Ishikawa (cell line): ENCODE data around the gene KLHL5.

Experiments
- CEBPB ChIP-seq: IDR thresholded peaks from 2 replicates; pipeline ENCODE4 v1.6.1; 2012
- EGR1 ChIP-seq: IDR thresholded peaks from 2 replicates; pipeline ENCODE4 v1.6.1; 2012
- EP300 ChIP-seq: IDR thresholded peaks from 2 replicates; pipeline ENCODE4 v1.6.1; 2012; ENCODE audit warnings: borderline replicate concordance
- FOXM1 ChIP-seq: IDR thresholded peaks from 2 replicates; pipeline ENCODE4 v1.6.1; 2012; ENCODE audit warnings: low read depth, borderline replicate concordance
- MAX ChIP-seq: IDR thresholded peaks from 2 replicates; pipeline ENCODE4 v1.6.1; 2012
- RAD21 ChIP-seq: IDR thresholded peaks from 2 replicates; pipeline ENCODE4 v1.6.1; 2012; ENCODE audit warnings: low read depth
- REST ChIP-seq: IDR thresholded peaks from 2 replicates; pipeline ENCODE4 v1.6.1; 2012; ENCODE audit warnings: low read depth, mild to moderate bottlenecking
- YY1 ChIP-seq: IDR thresholded peaks from 2 replicates; pipeline ENCODE4 v1.6.1; 2012; ENCODE audit warnings: low read depth

- TF ChIP-seq MAX: no peak
- no peak for TF ChIP-seq REST
- no peak for TF ChIP-seq FOXM1
- TF ChIP-seq RAD21: no peak
- TF ChIP-seq EP300: no peak
- TF ChIP-seq CEBPB: no peak
- no peak for TF ChIP-seq EGR1
- no peak for TF ChIP-seq YY1
These were observed at the start of gene KLHL5 for GRCh38 chr4:39062094-39062769.
